ENCODE data around the gene NDST1.

NDST1 gene

GRCh38 chr5:150544611-150545219 lies 36.8 kb downstream of the NDST1 start:
- peak; percentile 47 for DNase-seq (ENCODE audit: low spot score)

GRCh38 chr5:150545246-150545645 lies 37.3 kb downstream of the NDST1 start:
- no peak for DNase-seq (ENCODE audit: low spot score)

- DNase-seq (ENCODE audit: low spot score) = no peak
Observed at GRCh38 chr5:150548123-150548522, 40.2 kb downstream of the NDST1 start.

- DNase-seq (ENCODE audit: low spot score) = no peak
Observed at GRCh38 chr5:150549735-150550134, 41.8 kb downstream of the NDST1 start.

GRCh38 chr5:150550286-150550685 lies 42.4 kb downstream of the NDST1 start:
- no peak for DNase-seq (ENCODE audit: low spot score)

- DNase-seq (ENCODE audit: low spot score) = no peak
Observed at GRCh38 chr5:150551066-150551465, 43.1 kb downstream of the NDST1 start.

GRCh38 chr5:150553402-150553801 lies 45.5 kb downstream of the NDST1 start:
- DNase-seq (ENCODE audit: low spot score) = no peak

GRCh38 chr5:150553911-150554310 lies 46.0 kb downstream of the NDST1 start:
- DNase-seq (ENCODE audit: low spot score) = no peak

GRCh38 chr5:150554857-150555256 lies 46.9 kb downstream of the NDST1 start:
- DNase-seq (ENCODE audit: low spot score) = no peak

- DNase-seq (ENCODE audit: low spot score) = no peak
Observed at GRCh38 chr5:150556106-150556505, 48.2 kb downstream of the NDST1 start.

- no peak for DNase-seq (ENCODE audit: low spot score)
Observed at GRCh38 chr5:150556859-150557508, 49.1 kb downstream of the NDST1 start.

- no peak for DNase-seq (ENCODE audit: low spot score)
Observed at GRCh38 chr5:150557509-150557872, 49.6 kb downstream of the NDST1 start.

GRCh38 chr5:150558088-150558621 lies 50.2 kb downstream of the NDST1 start:
- DNase-seq (ENCODE audit: low spot score) = no peak

- DNase-seq (ENCODE audit: low spot score) = no peak
Observed at GRCh38 chr5:150559088-150559487, 51.2 kb downstream of the NDST1 start.

GRCh38 chr5:150559701-150560100 lies 51.8 kb downstream of the NDST1 start:
- DNase-seq (ENCODE audit: low spot score) = no peak

- peak; percentile 85 for DNase-seq (ENCODE audit: low spot score)
Observed at GRCh38 chr5:150560401-150561191, 52.7 kb downstream of the NDST1 start.

GRCh38 chr5:150561192-150561512 lies 53.2 kb downstream of the NDST1 start:
- no peak for DNase-seq (ENCODE audit: low spot score)

GRCh38 chr5:150561571-150562275 lies 53.8 kb downstream of the NDST1 start:
- DNase-seq (ENCODE audit: low spot score) = no peak

GRCh38 chr5:150562832-150563231 lies 54.9 kb downstream of the NDST1 start:
- DNase-seq (ENCODE audit: low spot score) = no peak

GRCh38 chr5:150565868-150566267 lies 57.9 kb downstream of the NDST1 start:
- no peak for DNase-seq (ENCODE audit: low spot score)

- no peak for DNase-seq (ENCODE audit: low spot score)
Observed at GRCh38 chr5:150567031-150567717, 59.2 kb downstream of the NDST1 start.

GRCh38 chr5:150568663-150569062 lies 60.7 kb downstream of the NDST1 start:
- DNase-seq (ENCODE audit: low spot score) = no peak

Data from CD4-positive, alpha-beta T cell treated with Interleukin-6 at 100 ng/mL for 8 hours (primary cell).